ENCODE measurements around the gene NACC1.

The NACC1 gene

GRCh38 chr19:13117772-13118423, at the start of gene NACC1:
Gene NACC1 (plus strand): TSS chr19:13118264. CDS start chr19:13135208, 16,944 bp downstream.
- peak within 1 kb of the TSS; percentile 96 for H3K9ac ChIP-seq (ENCODE audit: low read depth, low read length)
- H3K4me3 ChIP-seq (ENCODE audit: low read depth, low read length) = peak within 1 kb of the TSS; percentile 88
- H3K9me3 ChIP-seq (ENCODE audit: control insufficient read depth, insufficient read depth, low read length) = no peaks in the 10 kb centered on the region
- H3K36me3 ChIP-seq (ENCODE audit: control insufficient read depth, insufficient read depth, low read length) = peaks cover 21% of the 10 kb centered on the region
- H3K27me3 ChIP-seq (ENCODE audit: control insufficient read depth, insufficient read depth, low read length) = no peaks in the 10 kb centered on the region
- peaks cover 28% of the 10 kb centered on the region for H3K4me1 ChIP-seq (ENCODE audit: control insufficient read depth, insufficient read depth, low read length)

- no peak overlapping the region for H3K9ac ChIP-seq (ENCODE audit: low read depth, low read length)
- no peaks in the 10 kb centered on the region for H3K36me3 ChIP-seq (ENCODE audit: control insufficient read depth, insufficient read depth, low read length)
- no peak overlapping the region for H3K4me3 ChIP-seq (ENCODE audit: low read depth, low read length)
- H3K4me1 ChIP-seq (ENCODE audit: control insufficient read depth, insufficient read depth, low read length) = no peaks in the 10 kb centered on the region
- H3K9me3 ChIP-seq (ENCODE audit: control insufficient read depth, insufficient read depth, low read length) = no peaks in the 10 kb centered on the region
- H3K27me3 ChIP-seq (ENCODE audit: control insufficient read depth, insufficient read depth, low read length) = peaks cover 8% of the 10 kb centered on the region
These were observed 48.4 kb upstream of the NACC1 start for GRCh38 chr19:13069415-13070359.

- H3K9ac ChIP-seq (ENCODE audit: low read depth, low read length) = no peak overlapping the region
- H3K4me1 ChIP-seq (ENCODE audit: control insufficient read depth, insufficient read depth, low read length) = no peaks in the 10 kb centered on the region
- H3K36me3 ChIP-seq (ENCODE audit: control insufficient read depth, insufficient read depth, low read length) = no peaks in the 10 kb centered on the region
- H3K4me3 ChIP-seq (ENCODE audit: low read depth, low read length) = no peak overlapping the region
- H3K9me3 ChIP-seq (ENCODE audit: control insufficient read depth, insufficient read depth, low read length) = no peaks in the 10 kb centered on the region
- H3K27me3 ChIP-seq (ENCODE audit: control insufficient read depth, insufficient read depth, low read length) = peaks cover 10% of the 10 kb centered on the region
These were observed 47.5 kb upstream of the NACC1 start for GRCh38 chr19:13070425-13071140.

GRCh38 chr19:13071444-13072187, 46.4 kb upstream of the NACC1 start:
- no peak overlapping the region for H3K4me3 ChIP-seq (ENCODE audit: low read depth, low read length)
- no peaks in the 10 kb centered on the region for H3K36me3 ChIP-seq (ENCODE audit: control insufficient read depth, insufficient read depth, low read length)
- H3K27me3 ChIP-seq (ENCODE audit: control insufficient read depth, insufficient read depth, low read length) = peaks cover 17% of the 10 kb centered on the region
- no peaks in the 10 kb centered on the region for H3K9me3 ChIP-seq (ENCODE audit: control insufficient read depth, insufficient read depth, low read length)
- H3K4me1 ChIP-seq (ENCODE audit: control insufficient read depth, insufficient read depth, low read length) = no peaks in the 10 kb centered on the region
- H3K9ac ChIP-seq (ENCODE audit: low read depth, low read length) = no peak overlapping the region

GRCh38 chr19:13072188-13072908, 45.7 kb upstream of the NACC1 start:
- peaks cover 15% of the 10 kb centered on the region for H3K27me3 ChIP-seq (ENCODE audit: control insufficient read depth, insufficient read depth, low read length)
- H3K36me3 ChIP-seq (ENCODE audit: control insufficient read depth, insufficient read depth, low read length) = no peaks in the 10 kb centered on the region
- H3K4me1 ChIP-seq (ENCODE audit: control insufficient read depth, insufficient read depth, low read length) = no peaks in the 10 kb centered on the region
- no peak overlapping the region for H3K9ac ChIP-seq (ENCODE audit: low read depth, low read length)
- no peaks in the 10 kb centered on the region for H3K9me3 ChIP-seq (ENCODE audit: control insufficient read depth, insufficient read depth, low read length)
- H3K4me3 ChIP-seq (ENCODE audit: low read depth, low read length) = no peak overlapping the region

GRCh38 chr19:13073263-13073662, 44.8 kb upstream of the NACC1 start:
- Histone ChIP-seq H3K9me3 (ENCODE audit: control insufficient read depth, insufficient read depth, low read length) (no peaks in the 10 kb centered on the region), H3K36me3 (ENCODE audit: control insufficient read depth, insufficient read depth, low read length) (no peaks in the 10 kb centered on the region), H3K27me3 (ENCODE audit: control insufficient read depth, insufficient read depth, low read length) (peaks cover 15% of the 10 kb centered on the region), H3K4me3 (ENCODE audit: low read depth, low read length) (no peak overlapping the region), H3K9ac (ENCODE audit: low read depth, low read length) (no peak overlapping the region), H3K4me1 (ENCODE audit: control insufficient read depth, insufficient read depth, low read length) (peaks cover 7% of the 10 kb centered on the region)

- Histone ChIP-seq H3K27me3 (ENCODE audit: control insufficient read depth, insufficient read depth, low read length) (peaks cover 18% of the 10 kb centered on the region), H3K9ac (ENCODE audit: low read depth, low read length) (no peak overlapping the region), H3K36me3 (ENCODE audit: control insufficient read depth, insufficient read depth, low read length) (no peaks in the 10 kb centered on the region), H3K4me3 (ENCODE audit: low read depth, low read length) (no peak overlapping the region), H3K4me1 (ENCODE audit: control insufficient read depth, insufficient read depth, low read length) (peaks cover 13% of the 10 kb centered on the region), H3K9me3 (ENCODE audit: control insufficient read depth, insufficient read depth, low read length) (no peaks in the 10 kb centered on the region)
These were observed 43.7 kb upstream of the NACC1 start for GRCh38 chr19:13074378-13074777.

- no peak overlapping the region for H3K9ac ChIP-seq (ENCODE audit: low read depth, low read length)
- peaks cover 16% of the 10 kb centered on the region for H3K4me1 ChIP-seq (ENCODE audit: control insufficient read depth, insufficient read depth, low read length)
- no peaks in the 10 kb centered on the region for H3K9me3 ChIP-seq (ENCODE audit: control insufficient read depth, insufficient read depth, low read length)
- H3K4me3 ChIP-seq (ENCODE audit: low read depth, low read length) = no peak overlapping the region
- peaks cover 16% of the 10 kb centered on the region for H3K27me3 ChIP-seq (ENCODE audit: control insufficient read depth, insufficient read depth, low read length)
- H3K36me3 ChIP-seq (ENCODE audit: control insufficient read depth, insufficient read depth, low read length) = no peaks in the 10 kb centered on the region
These were observed 41.7 kb upstream of the NACC1 start for GRCh38 chr19:13076320-13076719.

- Histone ChIP-seq H3K9ac (ENCODE audit: low read depth, low read length) (no peak overlapping the region), H3K4me1 (ENCODE audit: control insufficient read depth, insufficient read depth, low read length) (peaks cover 16% of the 10 kb centered on the region), H3K27me3 (ENCODE audit: control insufficient read depth, insufficient read depth, low read length) (peaks cover 16% of the 10 kb centered on the region), H3K4me3 (ENCODE audit: low read depth, low read length) (no peak overlapping the region), H3K9me3 (ENCODE audit: control insufficient read depth, insufficient read depth, low read length) (no peaks in the 10 kb centered on the region), H3K36me3 (ENCODE audit: control insufficient read depth, insufficient read depth, low read length) (no peaks in the 10 kb centered on the region)
These were observed 41.3 kb upstream of the NACC1 start for GRCh38 chr19:13076787-13077186.

- Histone ChIP-seq H3K9ac (ENCODE audit: low read depth, low read length) (no peak overlapping the region), H3K4me3 (ENCODE audit: low read depth, low read length) (no peak overlapping the region), H3K27me3 (ENCODE audit: control insufficient read depth, insufficient read depth, low read length) (peaks cover 16% of the 10 kb centered on the region), H3K36me3 (ENCODE audit: control insufficient read depth, insufficient read depth, low read length) (no peaks in the 10 kb centered on the region), H3K4me1 (ENCODE audit: control insufficient read depth, insufficient read depth, low read length) (peaks cover 16% of the 10 kb centered on the region), H3K9me3 (ENCODE audit: control insufficient read depth, insufficient read depth, low read length) (no peaks in the 10 kb centered on the region)
These were observed 40.8 kb upstream of the NACC1 start for GRCh38 chr19:13077240-13077639.

Measured in iPS-15b (cell line).